Panc1 (cell line): ENCODE measurements around the gene C14orf132. TPM values are rescaled to one million over a fixed set of nuclear protein-coding genes. Genes with fewer than 3 reads are reported as not detected.

Source experiments
- ATAC-seq: fragments of 200-7000 bp; cut with Tn5 transposase; 2 replicates; pipeline ENCODE4 v1.9.1; 2020; ENCODE audit warnings: mild to moderate bottlenecking, moderate library complexity
- BruUV-seq: library from RNA; stranded (reverse); fragments of 400-500 nt; replicated peaks from 2 replicates; lab custom pipeline; 2021; lab: Mats Ljungman, UMichigan
- CTCF ChIA-PET: fragments of 300-600 bp; sonication (Branson Sonifier 250); formaldehyde crosslinking; loops from one replicate; lab custom pipeline; 2022; ENCODE audit warnings: antibody characterized with exemption; lab: Charles Lee
- POLR2A ChIA-PET: fragments of 300-600 bp; sonication (Branson Sonifier 250); formaldehyde crosslinking; loops from one replicate; lab custom pipeline; 2022; ENCODE audit warnings: antibody characterized with exemption; lab: Charles Lee
- DNase-seq: peaks from one replicate; pipeline ENCODE4 v3.0.0-alpha.2; 2010; ENCODE audit warnings: low read depth, low spot score
- H3K27ac ChIP-seq: 2 replicates; pipeline ENCODE4 v1.5.1; 2011; ENCODE audit warnings: mild to moderate bottlenecking, low read length, inconsistent platforms
- H3K27me3 ChIP-seq: fragments of 200-500 bp; sonication (Bioruptor generic); 2 replicates; pipeline ENCODE4 v1.6.0; 2014; ENCODE audit warnings: low read length, inconsistent platforms; ENCODE audit not compliant: control insufficient read depth, insufficient read depth
- H3K36me3 ChIP-seq: fragments of 200-500 bp; sonication (Bioruptor generic); 2 replicates; pipeline ENCODE4 v1.5.1; 2014; ENCODE audit warnings: inconsistent platforms, mild to moderate bottlenecking, low read length, moderate library complexity; ENCODE audit not compliant: control insufficient read depth, insufficient read depth
- H3K4me1 ChIP-seq: 2 replicates; pipeline ENCODE4 v1.5.1; 2011; ENCODE audit warnings: inconsistent platforms, mild to moderate bottlenecking, low read length, moderate library complexity; ENCODE audit not compliant: control insufficient read depth, insufficient read depth
- H3K4me3 ChIP-seq, 2 experiments: 2 replicates each; pipeline ENCODE4 v1.5.1; 2011 to 2012; ENCODE audit warnings: low read depth in 2 of 2, low read length in 2 of 2, mild to moderate bottlenecking in 2 of 2, inconsistent platforms in 1 of 2, moderate library complexity in 1 of 2
- H3K9me3 ChIP-seq: fragments of 200-500 bp; sonication (Bioruptor generic); 2 replicates; pipeline ENCODE4 v1.5.1; 2014; ENCODE audit warnings: low read depth, mild to moderate bottlenecking, inconsistent platforms, low read length, moderate library complexity; ENCODE audit not compliant: control insufficient read depth, insufficient read depth
- POLR2AphosphoS5 ChIP-seq: IDR thresholded peaks from 2 replicates; pipeline ENCODE4 v1.6.1; 2012; ENCODE audit warnings: mild to moderate bottlenecking, low read depth, low read length, moderate library complexity
- REST ChIP-seq, 2 experiments: IDR thresholded peaks; 2 replicates each; pipeline ENCODE4 v1.6.1; 2011 to 2012; ENCODE audit warnings: low read depth in 2 of 2, control low read depth in 1 of 2, low read length in 1 of 2, mild to moderate bottlenecking in 1 of 2, moderate library complexity in 1 of 2; ENCODE audit not compliant: insufficient read depth in 1 of 2
- SIN3A ChIP-seq: IDR thresholded peaks from 2 replicates; pipeline ENCODE4 v1.6.1; 2012; ENCODE audit warnings: low read depth, mild to moderate bottlenecking, low read length, moderate library complexity, borderline replicate concordance; ENCODE audit not compliant: insufficient read depth
- TCF7L2 ChIP-seq: IDR thresholded peaks from 2 replicates; pipeline ENCODE4 v1.6.1; 2011; ENCODE audit warnings: mild to moderate bottlenecking, low read depth, low read length, inconsistent platforms
- in situ Hi-C: cut with HindIII; loops from 2 replicates; pipeline ENCODE4 v1.10.0; 2016; ENCODE audit warnings: low sequenced_read_pairs, low pct_unique_long_range_greater_than_20kb
- intact Hi-C: fragments of 100-400 bp; cut with micrococcal nuclease; formaldehyde crosslinking; loops from one replicate; pipeline ENCODE4 v1.10.0; 2022; ENCODE audit not compliant: unreplicated experiment
- total RNA-seq: library from RNA; stranded (reverse); gene quantifications from one replicate; pipeline ENCODE4 v1.2.1, GENCODE V29; 2021; ENCODE audit not compliant: unreplicated experiment
- TF ChIP-seq, protein P1 (sequence below): fragments of 450-650 bp; IDR thresholded peaks from 2 replicates; pipeline ENCODE4 v1.5.1; 2017; ENCODE audit warnings: mild to moderate bottlenecking

The C14orf132 gene
- total RNA-seq, 1 experiment from 2014 or later: 23.0 TPM

- CTCF ChIA-PET: no interaction called here
Measured at GRCh38 chr14:96117101-96117897, 78.1 kb downstream of the C14orf132 start.

GRCh38 chr14:96117960-96118359 lies 78.8 kb downstream of the C14orf132 start:
- Histone ChIP-seq H3K4me3 (no peak overlapping the region), H3K27ac (no peak overlapping the region), H3K4me1 (no peaks in the 10 kb centered on the region), H3K36me3 (no peaks in the 10 kb centered on the region), H3K9me3 (no peaks in the 10 kb centered on the region), H3K27me3 (no peaks in the 10 kb centered on the region)
- no peak for DNase-seq
- in situ Hi-C loops: no loop called here
- BruUV-seq: no TSS peak
- ChIA-PET POLR2A (no interaction called here), CTCF (no interaction called here)
- ATAC-seq: no peak
- intact Hi-C loops: no loop called here
- TF ChIP-seq POLR2AphosphoS5 (no peak), TCF7L2 (no peak), REST (IDR thresholded peaks at IDR 0.05; ENCODE audit: insufficient read depth in 1 of 2, low read depth in 2 of 2, low read length in 1 of 2) (no peak), SIN3A (no peak)
- TF ChIP-seq, protein P1, sequence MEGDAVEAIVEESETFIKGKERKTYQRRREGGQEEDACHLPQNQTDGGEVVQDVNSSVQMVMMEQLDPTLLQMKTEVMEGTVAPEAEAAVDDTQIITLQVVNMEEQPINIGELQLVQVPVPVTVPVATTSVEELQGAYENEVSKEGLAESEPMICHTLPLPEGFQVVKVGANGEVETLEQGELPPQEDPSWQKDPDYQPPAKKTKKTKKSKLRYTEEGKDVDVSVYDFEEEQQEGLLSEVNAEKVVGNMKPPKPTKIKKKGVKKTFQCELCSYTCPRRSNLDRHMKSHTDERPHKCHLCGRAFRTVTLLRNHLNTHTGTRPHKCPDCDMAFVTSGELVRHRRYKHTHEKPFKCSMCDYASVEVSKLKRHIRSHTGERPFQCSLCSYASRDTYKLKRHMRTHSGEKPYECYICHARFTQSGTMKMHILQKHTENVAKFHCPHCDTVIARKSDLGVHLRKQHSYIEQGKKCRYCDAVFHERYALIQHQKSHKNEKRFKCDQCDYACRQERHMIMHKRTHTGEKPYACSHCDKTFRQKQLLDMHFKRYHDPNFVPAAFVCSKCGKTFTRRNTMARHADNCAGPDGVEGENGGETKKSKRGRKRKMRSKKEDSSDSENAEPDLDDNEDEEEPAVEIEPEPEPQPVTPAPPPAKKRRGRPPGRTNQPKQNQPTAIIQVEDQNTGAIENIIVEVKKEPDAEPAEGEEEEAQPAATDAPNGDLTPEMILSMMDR: no peak

More at GRCh38 chr14:96117101-96117897, 78.1 kb downstream of the C14orf132 start:
- H3K4me3 ChIP-seq: no peak overlapping the region
- POLR2A ChIA-PET: no interaction called here
- H3K36me3 ChIP-seq: no peaks in the 10 kb centered on the region
- TF ChIP-seq REST (IDR thresholded peaks at IDR 0.05; ENCODE audit: insufficient read depth in 1 of 2, low read depth in 2 of 2, low read length in 1 of 2): no peak
- TF ChIP-seq TCF7L2: no peak
- TF ChIP-seq SIN3A: no peak
- TF ChIP-seq, protein P1: no peak
- no peak for TF ChIP-seq POLR2AphosphoS5
- H3K27me3 ChIP-seq: no peaks in the 10 kb centered on the region
- no peaks in the 10 kb centered on the region for H3K4me1 ChIP-seq
- no peaks in the 10 kb centered on the region for H3K9me3 ChIP-seq
- intact Hi-C loops (no loop called here), in situ Hi-C loops (no loop called here)
- ATAC-seq (no peak), DNase-seq (no peak)
- no peak overlapping the region for H3K27ac ChIP-seq
- BruUV-seq: no TSS peak
